T-cell (primary cell): ENCODE results near the gene ING4. TPM values are rescaled to one million over a fixed set of nuclear protein-coding genes. Genes with fewer than 3 reads are reported as not detected.

Experiments used
- ATAC-seq, 4 experiments: fragments of 200-7000 bp in 3 of 4; fragments of 150-1000 bp in 1 of 4; cut with Tn5 transposase; replicated peaks in 1 of 4; 1 replicate in 3 of 4; 2 replicates in 1 of 4; pipeline ENCODE4 v1.10.0; 2021; ENCODE audit warnings: moderate library complexity in 3 of 4, mild to moderate bottlenecking in 2 of 4, moderate number of reproducible peaks in 1 of 4
- CTCF ChIA-PET, 2 donors: fragments of 300-600 bp; sonication (Branson Sonifier 250); formaldehyde crosslinking; loops; one replicate each; lab custom pipeline; 2022; ENCODE audit warnings: antibody characterized with exemption in 2 of 2; lab: Charles Lee
- POLR2A ChIA-PET, 2 donors: fragments of 300-600 bp; sonication (Branson Sonifier 250); formaldehyde crosslinking; loops; one replicate each; lab custom pipeline; 2022; ENCODE audit warnings: antibody characterized with exemption in 2 of 2; lab: Charles Lee
- DNase-seq, 35 experiments: peaks; one replicate each; pipeline versions ENCODE4 v3.0.0 to v3.0.0-alpha.2; 2013 to 2023
- H3K27ac ChIP-seq: one replicate; pipeline ENCODE4 v1.5.1; 2013; ENCODE audit warnings: low read length
- H3K27me3 ChIP-seq, 2 experiments: replicated peaks in 1 of 2; 1 replicate in 1 of 2; 2 replicates in 1 of 2; pipeline versions ENCODE4 v1.6.1 to v1.7.0; 2013; ENCODE audit warnings: low read length in 1 of 2, mixed read lengths in 1 of 2; ENCODE audit not compliant: control insufficient read depth in 2 of 2, insufficient read depth in 2 of 2; ENCODE audit errors: extremely low read depth in 1 of 2
- H3K36me3 ChIP-seq, 2 donors: 1 replicate in 1 of 2; 2 replicates in 1 of 2; pipeline versions ENCODE4 v1.6.1 to v1.7.0; 2013; ENCODE audit warnings: low read length in 1 of 2; ENCODE audit not compliant: control insufficient read depth in 2 of 2, insufficient read depth in 1 of 2; ENCODE audit errors: extremely low read depth in 1 of 2
- H3K4me1 ChIP-seq, 2 experiments: 1 replicate in 1 of 2; 2 replicates in 1 of 2; pipeline versions ENCODE4 v1.6.1 to v1.7.0; 2013; ENCODE audit warnings: low read length in 2 of 2, mixed read lengths in 1 of 2; ENCODE audit not compliant: insufficient read depth in 2 of 2, control insufficient read depth in 1 of 2; ENCODE audit errors: extremely low read depth in 1 of 2
- H3K4me3 ChIP-seq, 2 donors: 1 replicate in 1 of 2; 2 replicates in 1 of 2; pipeline versions ENCODE4 v1.5.1 to v1.7.0; 2013; ENCODE audit warnings: mild to moderate bottlenecking in 2 of 2, low read length in 1 of 2, moderate library complexity in 1 of 2; ENCODE audit not compliant: control insufficient read depth in 1 of 2; ENCODE audit errors: extremely low read depth in 1 of 2
- H3K9me3 ChIP-seq: 2 replicates; pipeline ENCODE4 v1.7.0; 2013
- H3K27ac Mint-ChIP-seq, 2 donors: one replicate each; pipeline ENCODE4 v1.8.0; 2020 to 2021; ENCODE audit warnings: mild to moderate bottlenecking in 2 of 2, mixed read lengths in 2 of 2
- H3K27me3 Mint-ChIP-seq, 2 donors: one replicate each; pipeline ENCODE4 v1.8.0; 2021 to 2022; ENCODE audit warnings: mixed read lengths in 2 of 2
- H3K36me3 Mint-ChIP-seq: one replicate; pipeline ENCODE4 v1.8.0; 2021; ENCODE audit warnings: mixed read lengths
- H3K4me1 Mint-ChIP-seq, 3 donors: one replicate each; pipeline ENCODE4 v1.8.0; 2020 to 2022; ENCODE audit warnings: mixed read lengths in 3 of 3, mild to moderate bottlenecking in 1 of 3
- H3K4me3 Mint-ChIP-seq, 3 donors: one replicate each; pipeline ENCODE4 v1.8.0; 2020 to 2022; ENCODE audit warnings: mild to moderate bottlenecking in 3 of 3, mixed read lengths in 3 of 3, moderate library complexity in 3 of 3
- H3K9me3 Mint-ChIP-seq, 3 donors: one replicate each; pipeline ENCODE4 v1.8.0; 2020 to 2022; ENCODE audit warnings: mixed read lengths in 3 of 3
- WGBS: methylation state at CpG from one replicate; pipeline ENCODE4 v1.1.5; 2013; ENCODE audit warnings: missing lambda C conversion rate; ENCODE audit not compliant: insufficient coverage; 5-methylcytosine and 5-hydroxymethylcytosine counted together
- total RNA-seq, 35 experiments: library from RNA in 6 of 35; stranded (reverse) in 6 of 35; fragments of 120-200 nt in 1 of 35; gene quantifications; one replicate each; pipeline versions ENCODE4 v1.2.1 to v1.2.4 and lab custom pipeline; 2013 to 2026

ING4 gene
- total RNA-seq, 5 donors from 2014 or later (not counting 1 experiment from before 2014, with no cell fraction given), result 34.0 to 71.3 (median 64.5) TPM

GRCh38 chr12:6696690-6697583, 34.0 kb upstream of the ING4 start:
- H3K36me3 ChIP-seq, result no peaks in the 10 kb centered on the region
- no peak overlapping the region for H3K27ac Mint-ChIP-seq
- H3K4me1 Mint-ChIP-seq, result peaks cover 18 to 46% (median 27%) of the 10 kb centered on the region in 3 donors
- ATAC-seq, result no peak
- no peaks in the 10 kb centered on the region for H3K36me3 Mint-ChIP-seq
- no peak overlapping the region for H3K27ac ChIP-seq
- H3K9me3 ChIP-seq, result no peaks in the 10 kb centered on the region
- H3K27me3 Mint-ChIP-seq, result peaks cover 16 to 26% of the 10 kb centered on the region in 2 donors
- no peaks in the 10 kb centered on the region for H3K9me3 Mint-ChIP-seq
- CTCF ChIA-PET, result interaction anchor here in 1 of 2 donors (0.6 kb wide), 1 partner anchor 27 kb away, joined by 8 read pairs; the partner anchor contains the start of gene COPS7A
- no peak overlapping the region for H3K4me3 ChIP-seq
- H3K27me3 ChIP-seq, result peaks cover 12 to 50% of the 10 kb centered on the region in 2 experiments
- WGBS, result 86% methylated on average over 10 of the region's 17 CpGs
- no peak overlapping the region for H3K4me3 Mint-ChIP-seq
- POLR2A ChIA-PET, result no interaction called here
- no peak for DNase-seq
- H3K4me1 ChIP-seq, result peaks cover 7 to 23% of the 10 kb centered on the region in 2 experiments

- H3K9me3 ChIP-seq, result no peaks in the 10 kb centered on the region
- Mint-ChIP-seq H3K27ac (no peak overlapping the region), H3K36me3 (peaks cover 4% of the 10 kb centered on the region), H3K4me1 (peaks cover 12 to 39% (median 19%) of the 10 kb centered on the region in 3 donors), H3K27me3 (peaks cover 8 to 14% of the 10 kb centered on the region in 2 donors), H3K4me3 (no peak overlapping the region), H3K9me3 (no peaks in the 10 kb centered on the region)
- H3K4me1 ChIP-seq, result peaks cover 3 to 19% of the 10 kb centered on the region in 2 experiments
- WGBS, result 68% methylated on average over 8 of the region's 11 CpGs
- POLR2A ChIA-PET, result no interaction called here
- DNase-seq (no peak), ATAC-seq (no peak)
- no peak overlapping the region for H3K4me3 ChIP-seq
- peaks cover 4 to 38% of the 10 kb centered on the region in 2 experiments for H3K27me3 ChIP-seq
- CTCF ChIA-PET, result no interaction called here
- H3K27ac ChIP-seq, result no peak overlapping the region
- no peaks in the 10 kb centered on the region for H3K36me3 ChIP-seq
Measured at GRCh38 chr12:6695313-6696045, 32.6 kb upstream of the ING4 start.

- ChIA-PET POLR2A (no interaction called here), CTCF (interaction anchor here in 1 of 2 donors (0.6 kb wide), 1 partner anchor 124 kb away, joined by 6 read pairs; no protein-coding TSS in a partner anchor)
- ATAC-seq (no peak), DNase-seq (no peak)
- H3K36me3 ChIP-seq, result no peaks in the 10 kb centered on the region
- peaks cover 4 to 32% of the 10 kb centered on the region in 2 experiments for H3K27me3 ChIP-seq
- H3K4me1 ChIP-seq, result peaks cover 4 to 17% of the 10 kb centered on the region in 2 experiments
- Mint-ChIP-seq H3K9me3 (no peaks in the 10 kb centered on the region), H3K4me1 (peaks cover 18 to 45% (median 24%) of the 10 kb centered on the region in 3 donors), H3K36me3 (peaks cover 4% of the 10 kb centered on the region), H3K27me3 (peaks cover 7 to 13% of the 10 kb centered on the region in 2 donors), H3K27ac (no peak overlapping the region), H3K4me3 (no peak overlapping the region)
- no peaks in the 10 kb centered on the region for H3K9me3 ChIP-seq
- no peak overlapping the region for H3K27ac ChIP-seq
- no peak overlapping the region for H3K4me3 ChIP-seq
- 90% methylated on average over 7 of the region's 9 CpGs for WGBS
Measured at GRCh38 chr12:6694701-6695100, 31.8 kb upstream of the ING4 start.

GRCh38 chr12:6693832-6694355, 31.0 kb upstream of the ING4 start:
- no peak overlapping the region for H3K27ac ChIP-seq
- no peaks in the 10 kb centered on the region for H3K9me3 ChIP-seq
- WGBS, result 100% methylated on average over 3 of the region's 4 CpGs
- peaks cover 4 to 14% of the 10 kb centered on the region in 2 experiments for H3K4me1 ChIP-seq
- Mint-ChIP-seq H3K9me3 (no peaks in the 10 kb centered on the region), H3K27me3 (peaks cover 0 to 5% of the 10 kb centered on the region in 2 donors), H3K4me1 (peaks cover 18 to 42% (median 18%) of the 10 kb centered on the region in 3 donors), H3K36me3 (peaks cover 4% of the 10 kb centered on the region), H3K4me3 (no peak overlapping the region), H3K27ac (no peak overlapping the region)
- H3K4me3 ChIP-seq, result no peak overlapping the region
- ChIA-PET CTCF (interaction anchor here in 1 of 2 donors (0.6 kb wide), 1 partner anchor 8 kb away, joined by 3 read pairs; no protein-coding TSS in a partner anchor), POLR2A (interaction anchor here in 1 of 2 donors (0.6 kb wide), 1 partner anchor 34 kb away, joined by 3 read pairs; no protein-coding TSS in a partner anchor)
- DNase-seq (no peak), ATAC-seq (no peak)
- H3K27me3 ChIP-seq, result peaks cover 2 to 24% of the 10 kb centered on the region in 2 experiments
- no peaks in the 10 kb centered on the region for H3K36me3 ChIP-seq

GRCh38 chr12:6692888-6693287, 30.0 kb upstream of the ING4 start:
- CTCF ChIA-PET, result interaction anchor here in 1 of 2 donors (0.6 kb wide), 2 partner anchors 33 to 88 kb away, joined by 3 to 5 read pairs; no protein-coding TSS in a partner anchor
- H3K4me1 Mint-ChIP-seq, result peaks cover 21 to 42% (median 27%) of the 10 kb centered on the region in 3 donors
- no peaks in the 10 kb centered on the region for H3K9me3 Mint-ChIP-seq
- Histone ChIP-seq H3K27me3 (peaks cover 0 to 16% of the 10 kb centered on the region in 2 experiments), H3K36me3 (no peaks in the 10 kb centered on the region), H3K4me3 (no peak overlapping the region), H3K4me1 (peaks cover 12 to 18% of the 10 kb centered on the region in 2 experiments), H3K9me3 (no peaks in the 10 kb centered on the region), H3K27ac (no peak overlapping the region)
- ATAC-seq (no peak), DNase-seq (no peak)
- no peaks in the 10 kb centered on the region for H3K27me3 Mint-ChIP-seq
- POLR2A ChIA-PET, result interaction anchor here in 1 of 2 donors (0.6 kb wide), 1 partner anchor 99 kb away, joined by 7 read pairs; no protein-coding TSS in a partner anchor
- no peak overlapping the region for H3K4me3 Mint-ChIP-seq
- peaks cover 4% of the 10 kb centered on the region for H3K36me3 Mint-ChIP-seq
- WGBS, result no CpG with 5 or more reads among the region's 2 CpGs
- no peak overlapping the region for H3K27ac Mint-ChIP-seq
